Dedifferentiated amniotic fluid mesenchymal stem cell (primary cell): ENCODE measurements around the gene PCLO.

Experiments
- DNase-seq: peaks from one replicate; pipeline ENCODE4 v3.0.0-alpha.2; 2016; ENCODE audit errors: extremely low spot score

PCLO gene

GRCh38 chr7:83162402-83163256 lies at the start of gene PCLO:
TSS of gene PCLO (minus strand) at chr7:83162884. CDS start at chr7:83162592, 292 bp downstream.
- DNase-seq = no peak

- no peak for DNase-seq
These were observed 49.0 kb upstream of the PCLO start for GRCh38 chr7:83211685-83212084.

DNA sequence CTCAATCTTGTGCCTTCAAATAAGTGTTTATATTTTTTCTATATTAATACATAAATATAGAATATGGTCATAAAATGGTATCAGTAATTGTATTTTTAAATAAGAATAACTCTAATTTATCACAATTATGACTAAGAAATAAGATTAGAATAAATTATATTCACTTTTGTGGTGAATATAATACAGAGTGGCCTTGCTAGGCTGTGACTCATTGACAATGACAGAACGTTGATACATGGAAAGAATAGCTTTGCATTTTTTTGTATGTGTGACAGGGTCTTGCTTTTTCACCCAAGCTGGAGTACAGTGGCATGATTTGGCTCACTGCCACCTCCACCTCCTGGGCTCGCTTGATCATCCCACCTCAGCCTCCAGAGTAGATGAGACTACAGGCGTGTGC lies 47.8 kb upstream of the PCLO start:
- no peak for DNase-seq

- no peak for DNase-seq
These were observed 42.0 kb upstream of the PCLO start for GRCh38 chr7:83204715-83205114.

DNA sequence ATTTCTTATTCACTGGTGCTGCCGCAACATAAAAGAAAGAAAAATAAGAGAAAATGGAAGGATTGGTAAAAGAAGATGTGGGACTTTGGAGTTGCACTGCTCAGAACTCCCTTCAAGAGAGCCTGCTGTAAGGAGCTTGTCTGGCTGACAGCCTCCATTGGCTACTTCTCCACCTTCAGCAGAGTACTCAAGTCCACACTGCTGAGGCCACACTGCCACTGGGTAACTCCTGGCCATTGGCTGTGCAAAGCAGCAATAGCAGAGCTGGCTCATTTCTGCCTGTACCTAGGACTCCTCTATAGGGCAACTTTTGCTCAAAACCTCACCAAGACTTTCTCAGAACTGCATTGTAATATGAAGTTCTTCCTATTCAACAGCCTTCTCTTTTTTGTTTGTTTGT lies 38.7 kb upstream of the PCLO start:
- DNase-seq = no peak

DNA sequence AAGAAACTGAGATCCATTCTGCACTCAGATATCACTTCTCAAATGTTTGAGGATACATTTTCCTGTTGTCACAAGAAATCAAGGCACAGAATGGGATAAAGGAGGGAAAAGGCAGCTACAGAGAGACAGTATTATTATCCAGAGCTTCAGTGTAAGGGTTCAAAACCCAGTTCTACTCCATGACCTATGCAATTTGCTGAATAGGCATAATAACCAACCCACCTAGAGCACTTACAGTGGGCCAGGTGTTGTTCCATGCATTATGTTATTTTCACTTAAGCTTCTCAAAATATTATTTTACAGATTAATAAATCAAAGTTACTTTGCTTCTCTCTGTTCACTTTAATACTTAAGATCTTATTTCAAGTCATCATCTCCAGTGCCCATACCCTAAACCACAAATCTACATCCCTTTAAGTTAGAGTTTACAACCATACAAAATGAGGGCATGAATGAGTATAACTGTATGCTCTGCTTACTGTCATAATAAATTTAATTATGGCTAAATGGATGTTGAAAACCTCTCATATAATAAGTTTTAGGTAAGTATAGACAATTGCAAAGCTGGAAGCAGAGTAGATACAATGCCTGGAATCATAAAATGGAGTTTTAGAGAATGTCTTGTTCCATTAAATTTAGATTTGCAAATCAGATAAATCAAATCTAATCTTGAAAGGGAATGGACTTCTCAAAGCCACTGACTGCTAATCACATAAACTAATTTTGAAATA lies 28.1 kb upstream of the PCLO start:
- no peak for DNase-seq

DNA sequence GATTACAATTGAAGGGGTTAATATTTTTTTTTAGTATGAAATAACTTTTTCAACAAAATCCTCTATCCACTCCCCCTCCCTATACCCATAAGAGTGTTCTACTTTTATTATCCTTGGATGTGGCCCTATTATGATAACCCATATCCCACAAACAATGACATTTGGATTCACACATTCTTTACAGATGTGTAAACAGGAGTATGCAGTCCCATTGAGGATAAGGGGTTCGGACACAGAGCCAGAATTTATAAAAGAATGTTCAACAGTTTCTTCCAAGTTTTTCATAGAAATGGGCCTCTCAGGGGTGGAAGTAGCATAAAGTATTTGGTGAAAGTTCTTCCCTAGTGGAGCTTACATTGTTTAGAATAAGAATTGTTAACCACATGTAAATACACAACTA lies 16.1 kb upstream of the PCLO start:
- no peak for DNase-seq

DNA sequence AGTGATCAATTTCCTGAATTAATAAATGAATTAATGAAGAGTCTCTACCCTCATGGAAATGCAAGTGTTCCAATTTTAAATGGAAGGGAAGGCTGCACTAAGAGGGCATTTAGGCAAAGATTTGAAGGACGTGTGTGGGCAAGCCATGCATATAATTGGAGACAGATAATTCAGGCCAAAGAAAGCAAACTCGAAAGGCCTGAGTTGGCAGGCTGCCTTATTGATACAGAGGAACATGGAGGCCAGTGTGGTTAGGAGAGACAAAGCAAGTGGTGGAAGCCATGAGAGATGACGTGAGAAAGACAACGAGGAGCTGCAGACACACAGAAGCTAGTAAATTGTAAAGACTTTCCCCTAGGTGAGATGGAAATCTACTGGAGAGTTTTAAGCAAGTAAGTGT lies 15.4 kb upstream of the PCLO start:
- no peak for DNase-seq

- DNase-seq = no peak
These were observed 11.0 kb upstream of the PCLO start for GRCh38 chr7:83173664-83174063.

- DNase-seq = no peak
These were observed 4.1 kb upstream of the PCLO start for GRCh38 chr7:83166781-83167180.

- DNase-seq = no peak
These were observed 734 bp downstream of the PCLO start for GRCh38 chr7:83161899-83162401.

- DNase-seq = no peak
These were observed 1.5 kb downstream of the PCLO start for GRCh38 chr7:83161186-83161585.

DNA sequence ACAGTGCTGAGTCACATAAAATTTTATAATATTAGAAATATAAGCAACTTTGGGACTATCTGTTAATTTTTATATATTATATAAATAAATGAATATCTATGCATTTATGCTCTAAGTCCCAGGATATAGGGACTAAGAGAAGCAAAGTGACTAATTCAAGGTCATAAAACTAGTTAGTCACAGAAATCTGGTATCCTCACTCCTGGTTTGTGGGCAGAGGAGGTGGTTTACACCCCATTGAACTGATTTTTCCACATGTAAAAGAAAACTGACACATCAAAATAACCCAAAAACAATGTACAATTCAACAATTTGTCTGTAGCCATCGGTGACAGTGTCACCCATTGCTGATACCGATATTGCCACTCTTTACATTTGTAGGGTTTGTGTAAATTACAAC lies 3.0 kb downstream of the PCLO start:
- DNase-seq = no peak

GRCh38 chr7:83156006-83156405 lies 6.7 kb downstream of the PCLO start:
- no peak for DNase-seq

- DNase-seq = no peak
These were observed 7.3 kb downstream of the PCLO start for GRCh38 chr7:83155407-83155806.

GRCh38 chr7:83153419-83153818 lies 9.3 kb downstream of the PCLO start:
- DNase-seq = no peak

DNA sequence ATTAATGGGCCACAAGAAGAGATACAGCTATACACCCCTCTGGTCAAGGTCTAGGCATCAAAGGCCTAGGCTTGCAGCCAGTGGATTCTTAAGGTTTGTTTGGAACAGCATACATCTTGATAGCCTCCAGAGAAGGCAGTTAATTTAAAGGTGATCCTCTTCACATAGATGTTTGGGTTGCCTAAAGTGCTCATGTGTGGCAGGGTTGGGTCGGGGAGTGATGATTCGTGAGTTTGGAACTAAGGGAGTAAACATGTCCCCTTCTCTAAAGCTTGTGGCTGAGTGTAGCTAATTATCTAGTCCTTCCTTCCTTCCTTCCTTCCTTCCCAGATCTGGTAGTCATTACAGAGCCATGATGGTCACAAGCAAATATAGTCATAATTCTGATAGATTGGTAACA lies 12.4 kb downstream of the PCLO start:
- no peak for DNase-seq

- no peak for DNase-seq
These were observed 13.2 kb downstream of the PCLO start for GRCh38 chr7:83149466-83149865.

- DNase-seq = no peak
These were observed 13.9 kb downstream of the PCLO start for GRCh38 chr7:83148776-83149175.

GRCh38 chr7:83143107-83143506 lies 19.6 kb downstream of the PCLO start:
- no peak for DNase-seq

DNA sequence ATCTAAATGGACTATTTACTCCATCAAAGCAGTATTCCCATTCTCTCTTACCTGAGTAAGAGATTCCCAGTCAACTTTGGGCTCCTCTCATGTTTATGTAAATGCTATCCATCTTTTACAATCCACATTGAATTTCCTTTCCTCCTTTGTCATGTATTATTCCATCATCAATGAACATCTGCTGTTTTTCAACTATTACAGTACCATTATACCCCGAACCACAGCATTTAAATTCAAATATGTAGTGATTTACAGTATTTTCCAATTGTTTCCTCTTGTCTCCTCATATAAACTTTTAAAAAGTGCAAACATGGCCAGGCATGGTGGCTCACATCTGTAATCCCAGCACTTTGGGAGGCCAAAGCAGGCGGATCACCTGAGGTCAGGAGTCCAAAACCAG lies 20.3 kb downstream of the PCLO start:
- no peak for DNase-seq

DNA sequence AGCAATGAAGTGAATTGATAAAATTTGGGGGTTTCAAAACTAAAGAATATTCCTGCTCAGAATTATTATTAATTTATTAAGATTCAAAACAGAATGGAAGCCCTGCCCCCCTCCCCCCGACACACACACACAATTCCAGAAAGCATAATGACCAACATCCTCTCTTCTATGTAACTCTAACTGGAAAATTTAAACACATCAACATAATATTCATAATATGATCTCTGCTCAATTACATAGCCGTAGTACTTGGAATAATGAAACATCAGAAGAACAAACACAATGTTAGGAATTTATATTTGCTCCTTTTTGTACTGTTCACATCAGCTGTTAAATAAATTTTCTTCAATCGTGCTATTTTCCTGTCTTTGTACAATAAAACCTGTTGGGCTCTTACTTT lies 20.8 kb downstream of the PCLO start:
- no peak for DNase-seq
